Gastroesophageal sphincter (tissue), 4 donors: ENCODE measurements around the gene CAVIN4. TPM values are rescaled to one million over a fixed set of nuclear protein-coding genes. Genes with fewer than 3 reads are reported as not detected.

Experiments used
- ATAC-seq: fragments of 150-250 bp; one replicate; pipeline ENCODE4 v1.9.1; 2016; ENCODE audit warnings: mild to moderate bottlenecking, moderate library complexity
- H3K27ac ChIP-seq, 4 donors: fragments of 200-600 bp; sonication (generic) in 3 of 4; 1 replicate in 3 of 4; 2 replicates in 1 of 4; pipeline ENCODE4 v1.5.1; 2016 to 2019
- H3K27me3 ChIP-seq: fragments of 200-600 bp; sonication (generic); one replicate; pipeline ENCODE4 v1.5.1; 2019
- H3K36me3 ChIP-seq, 2 donors: fragments of 200-600 bp; sonication (generic); one replicate each; pipeline ENCODE4 v1.5.1; 2019; ENCODE audit warnings: control low read depth in 1 of 2
- H3K4me1 ChIP-seq, 3 donors: fragments of 200-600 bp; sonication (generic); 1 replicate in 2 of 3; 2 replicates in 1 of 3; pipeline ENCODE4 v1.5.1; 2016 to 2019; ENCODE audit warnings: control low read depth in 2 of 3
- H3K4me3 ChIP-seq, 2 donors: fragments of 200-600 bp; sonication (generic); one replicate each; pipeline ENCODE4 v1.5.1; 2019; ENCODE audit warnings: mild to moderate bottlenecking in 1 of 2, moderate library complexity in 1 of 2
- H3K9me3 ChIP-seq, 3 donors: fragments of 200-600 bp; sonication (generic); one replicate each; pipeline ENCODE4 v1.5.1; 2017 to 2019; ENCODE audit warnings: control low read depth in 2 of 3
- CTCF ChIP-seq, 4 experiments: fragments of 200-600 bp in 2 of 4; fragments of 450-650 bp in 2 of 4; sonication (generic) in 1 of 4; IDR thresholded peaks; one replicate each; pipeline ENCODE4 v1.5.1; 2017 to 2019; ENCODE audit warnings: antibody characterized with exemption in 4 of 4, mild to moderate bottlenecking in 2 of 4, moderate library complexity in 2 of 4
- EP300 ChIP-seq: sonication (generic); formaldehyde crosslinking; IDR thresholded peaks from one replicate; pipeline ENCODE4 v1.6.1; 2017; ENCODE audit warnings: antibody characterized with exemption, mild to moderate bottlenecking
- POLR2A ChIP-seq, 2 donors: fragments of 450-650 bp; IDR thresholded peaks; one replicate each; pipeline ENCODE4 v1.6.1; 2017; ENCODE audit warnings: antibody characterized with exemption in 2 of 2, mild to moderate bottlenecking in 2 of 2, moderate library complexity in 1 of 2
- POLR2AphosphoS5 ChIP-seq: sonication (generic); formaldehyde crosslinking; IDR thresholded peaks from one replicate; pipeline ENCODE4 v1.6.1; 2017; ENCODE audit warnings: antibody characterized with exemption
- WGBS, 2 donors: methylation state at CpG; one replicate each; pipeline ENCODE4 v1.1.5; 2018; ENCODE audit warnings: low coverage in 1 of 2; 5-methylcytosine and 5-hydroxymethylcytosine counted together
- total RNA-seq, 4 donors: library from RNA; depleted of rRNA; stranded (reverse); fragments of >200 nt; gene quantifications; one replicate each; pipeline ENCODE4 v1.1.0, GENCODE V29; 2016

CAVIN4 gene
- total RNA-seq, 4 donors from 2014 or later: 0.27 to 1.3 (median 0.67) TPM

- no peak for ATAC-seq
- Histone ChIP-seq H3K4me3 (no peak overlapping the region), H3K9me3 (no peaks in the 10 kb centered on the region), H3K36me3 (peaks cover 0 to 8% of the 10 kb centered on the region in 2 donors), H3K27me3 (no peaks in the 10 kb centered on the region), H3K4me1 (no peaks in the 10 kb centered on the region), H3K27ac (no peak overlapping the region)
- TF ChIP-seq EP300 (no peak), POLR2A (IDR thresholded peaks at IDR 0.05) (no peak), POLR2AphosphoS5 (no peak), CTCF (IDR thresholded peaks at IDR 0.05) (no peak)
- WGBS, 2 donors: 41 to 66% methylated on average over 4 of the region's 4 CpGs
Observed at GRCh38 chr9:100581661-100582060, 3.8 kb downstream of the CAVIN4 start.

- ATAC-seq: no peak
- Histone ChIP-seq H3K4me3 (no peak overlapping the region), H3K4me1 (no peaks in the 10 kb centered on the region), H3K27me3 (no peaks in the 10 kb centered on the region), H3K27ac (no peak overlapping the region), H3K9me3 (no peaks in the 10 kb centered on the region), H3K36me3 (peaks cover 0 to 8% of the 10 kb centered on the region in 2 donors)
- WGBS, 2 donors: 88 to 100% methylated on average over 1 to 5 of the region's 5 CpGs
- TF ChIP-seq POLR2A (IDR thresholded peaks at IDR 0.05) (no peak), CTCF (IDR thresholded peaks at IDR 0.05) (no peak), POLR2AphosphoS5 (no peak), EP300 (no peak)
Observed at GRCh38 chr9:100583014-100583802, 5.3 kb downstream of the CAVIN4 start.

- Histone ChIP-seq H3K27ac (no peak overlapping the region), H3K4me1 (no peaks in the 10 kb centered on the region), H3K4me3 (no peak overlapping the region), H3K36me3 (peaks cover 0 to 8% of the 10 kb centered on the region in 2 donors), H3K9me3 (no peaks in the 10 kb centered on the region), H3K27me3 (no peaks in the 10 kb centered on the region)
- TF ChIP-seq CTCF (IDR thresholded peaks at IDR 0.05): no peak
- TF ChIP-seq EP300: no peak
- no peak for TF ChIP-seq POLR2A (IDR thresholded peaks at IDR 0.05)
- no peak for TF ChIP-seq POLR2AphosphoS5
- 93 to 100% methylated on average over 4 of the region's 4 CpGs for WGBS, 2 donors
- ATAC-seq: no peak
Observed at GRCh38 chr9:100584951-100585350, 7.1 kb downstream of the CAVIN4 start.

- Histone ChIP-seq H3K4me3 (no peak overlapping the region), H3K9me3 (no peaks in the 10 kb centered on the region), H3K27ac (no peak overlapping the region), H3K27me3 (no peaks in the 10 kb centered on the region), H3K36me3 (peaks cover 0 to 8% of the 10 kb centered on the region in 2 donors), H3K4me1 (no peaks in the 10 kb centered on the region)
- TF ChIP-seq POLR2A (IDR thresholded peaks at IDR 0.05) (no peak), POLR2AphosphoS5 (no peak), CTCF (IDR thresholded peaks at IDR 0.05) (no peak), EP300 (no peak)
- WGBS, 2 donors: 87 to 96% methylated on average over 4 to 7 of the region's 7 CpGs
- ATAC-seq: no peak
Observed at GRCh38 chr9:100586093-100586492, 8.2 kb downstream of the CAVIN4 start.

- TF ChIP-seq POLR2AphosphoS5 (no peak), CTCF (IDR thresholded peaks at IDR 0.05) (no peak), POLR2A (IDR thresholded peaks at IDR 0.05) (no peak), EP300 (no peak)
- no peaks in the 10 kb centered on the region for H3K4me1 ChIP-seq
- peaks cover 0 to 8% of the 10 kb centered on the region in 2 donors for H3K36me3 ChIP-seq
- H3K4me3 ChIP-seq: no peak overlapping the region
- no peak overlapping the region for H3K27ac ChIP-seq
- 79 to 83% methylated on average over 9 of the region's 9 CpGs for WGBS, 2 donors
- ATAC-seq: no peak
- H3K27me3 ChIP-seq: no peaks in the 10 kb centered on the region
- H3K9me3 ChIP-seq: no peaks in the 10 kb centered on the region
Observed at GRCh38 chr9:100587375-100587774, 9.5 kb downstream of the CAVIN4 start.
